ENCODE data around the gene LRP1.

LRP1 gene

GRCh38 chr12:57138526-57139272 is 10.4 kb downstream of the LRP1 start:
- DNase-seq = peak; percentile 59

GRCh38 chr12:57139796-57140649 is 11.7 kb downstream of the LRP1 start:
- DNase-seq = peak; percentile 77

DNA sequence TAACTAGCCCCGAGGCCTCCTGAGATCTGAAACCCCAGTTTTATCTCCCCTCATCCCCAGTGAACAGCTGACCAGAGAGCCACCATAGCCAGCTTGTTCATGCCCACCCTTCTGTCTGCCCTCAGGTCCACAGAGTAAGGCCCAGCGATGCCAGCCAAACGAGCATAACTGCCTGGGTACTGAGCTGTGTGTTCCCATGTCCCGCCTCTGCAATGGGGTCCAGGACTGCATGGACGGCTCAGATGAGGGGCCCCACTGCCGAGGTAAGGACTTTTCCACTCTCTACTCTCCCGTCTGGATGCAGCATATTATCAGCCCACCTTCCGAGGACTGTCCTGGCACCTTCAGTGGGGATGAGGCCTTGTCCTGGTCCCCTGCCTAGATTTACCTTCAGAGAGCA is 13.0 kb downstream of the LRP1 start:
- DNase-seq = no peak

DNA sequence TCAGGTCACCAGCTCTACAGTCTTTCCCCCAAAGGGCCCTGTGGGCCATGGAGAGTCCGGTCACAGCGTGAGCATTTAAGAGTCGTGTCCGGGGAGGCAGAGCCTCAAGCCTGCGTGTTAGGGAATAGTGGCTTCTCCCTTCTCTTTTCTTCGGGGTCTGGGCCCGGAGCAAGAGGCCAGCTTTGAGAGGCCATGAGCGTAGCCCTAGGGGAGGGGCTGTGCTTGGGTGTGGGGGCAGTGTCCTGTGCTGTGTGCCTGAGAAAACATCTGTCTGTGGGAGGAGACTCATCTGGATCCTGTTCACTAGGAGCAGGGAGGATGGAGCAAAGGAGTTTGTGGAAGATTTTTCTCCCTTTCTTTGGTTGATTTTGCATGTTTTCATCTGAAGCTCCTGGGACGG is 13.8 kb downstream of the LRP1 start:
- DNase-seq = no peak

DNA sequence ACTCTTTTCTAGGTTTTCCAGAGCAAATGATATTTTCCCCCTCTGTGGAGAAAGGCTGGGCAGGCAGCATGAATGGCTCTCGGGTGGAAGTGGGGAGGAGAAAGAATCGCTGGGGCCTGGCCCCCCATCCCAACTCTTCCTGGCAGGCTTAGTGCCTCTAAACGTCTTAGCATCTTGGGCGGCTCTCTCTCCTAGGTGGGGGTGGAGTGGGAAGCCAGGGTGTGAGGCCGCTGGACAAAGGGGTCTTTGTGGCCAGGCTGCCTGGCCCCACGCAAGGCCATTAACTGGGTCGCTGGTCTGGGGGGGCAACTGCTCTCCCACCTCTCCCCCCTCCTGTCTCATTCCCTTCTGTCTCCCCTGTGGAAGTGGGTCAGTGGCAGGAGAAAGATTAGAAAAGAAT is 14.4 kb downstream of the LRP1 start:
- no peak for DNase-seq

GRCh38 chr12:57143454-57143853 is 15.2 kb downstream of the LRP1 start:
- no peak for DNase-seq

GRCh38 chr12:57145460-57146059 is 17.3 kb downstream of the LRP1 start:
- DNase-seq = no peak

DNA sequence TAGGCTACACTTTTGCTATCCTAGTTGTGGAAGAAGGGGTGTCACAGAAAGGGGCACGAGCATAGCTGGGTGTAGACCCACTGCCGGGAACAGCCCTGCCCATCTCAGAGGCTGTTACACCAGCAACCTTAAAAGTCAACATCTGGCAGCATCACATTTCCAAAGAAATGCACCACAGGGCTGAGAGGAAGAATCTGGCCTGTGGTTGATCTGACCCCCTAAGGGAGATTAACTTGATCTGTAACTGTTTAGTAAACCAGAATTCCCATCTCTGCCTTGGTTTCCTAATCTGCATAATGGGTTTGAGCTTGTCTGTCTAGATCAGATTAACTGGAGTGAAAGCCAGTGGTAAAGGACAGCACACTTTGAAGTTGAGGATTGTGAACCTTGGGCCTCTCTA is 17.8 kb downstream of the LRP1 start:
- DNase-seq = no peak

GRCh38 chr12:57146961-57147944 is 19.0 kb downstream of the LRP1 start, which contains the start of gene LRP1-AS:
Gene LRP1-AS (minus strand): TSS chr12:57147619.
- DNase-seq = peak; percentile 26

- peak; percentile 48 for DNase-seq
Observed at GRCh38 chr12:57148469-57149244, 20.4 kb downstream of the LRP1 start.

- DNase-seq = no peak
Observed at GRCh38 chr12:57149245-57149900, 21.1 kb downstream of the LRP1 start.

DNA sequence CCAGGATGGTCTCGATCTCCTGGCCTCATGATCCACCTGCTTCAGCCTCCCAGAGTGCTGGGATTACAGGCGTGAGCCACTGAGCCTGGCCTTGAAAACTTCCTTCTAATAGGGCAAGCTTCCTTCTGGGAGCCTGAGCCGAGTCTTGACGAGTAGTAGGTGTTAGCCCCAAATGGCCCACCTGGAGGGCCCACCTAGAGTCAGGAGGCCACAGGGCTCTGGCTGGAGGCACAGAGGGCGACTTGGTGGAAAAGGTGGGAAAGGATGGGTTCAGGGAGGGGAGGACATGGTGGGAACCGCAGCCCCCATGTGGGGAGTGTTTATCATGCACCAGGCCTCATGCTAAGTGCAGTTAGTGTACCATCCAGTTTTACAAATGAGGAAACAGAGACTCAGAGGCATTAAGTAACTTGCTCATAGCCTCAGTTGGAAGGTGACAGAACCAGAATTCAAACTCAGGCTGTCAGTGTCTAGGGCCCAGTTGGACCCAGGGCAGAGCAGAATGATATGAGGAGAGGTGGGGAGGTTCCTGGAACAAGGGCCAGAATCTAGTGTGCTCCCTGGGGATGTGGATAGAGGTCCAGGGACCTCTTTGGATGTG is 22.2 kb downstream of the LRP1 start:
- DNase-seq = no peak

GRCh38 chr12:57151741-57152630 is 23.7 kb downstream of the LRP1 start:
- no peak for DNase-seq

- no peak for DNase-seq
Observed at GRCh38 chr12:57152639-57153038, 24.4 kb downstream of the LRP1 start.

GRCh38 chr12:57153415-57153997 is 25.2 kb downstream of the LRP1 start:
- no peak for DNase-seq

- no peak for DNase-seq
Observed at GRCh38 chr12:57154076-57154475, 25.8 kb downstream of the LRP1 start.

GRCh38 chr12:57154804-57155434 is 26.6 kb downstream of the LRP1 start:
- no peak for DNase-seq

DNA sequence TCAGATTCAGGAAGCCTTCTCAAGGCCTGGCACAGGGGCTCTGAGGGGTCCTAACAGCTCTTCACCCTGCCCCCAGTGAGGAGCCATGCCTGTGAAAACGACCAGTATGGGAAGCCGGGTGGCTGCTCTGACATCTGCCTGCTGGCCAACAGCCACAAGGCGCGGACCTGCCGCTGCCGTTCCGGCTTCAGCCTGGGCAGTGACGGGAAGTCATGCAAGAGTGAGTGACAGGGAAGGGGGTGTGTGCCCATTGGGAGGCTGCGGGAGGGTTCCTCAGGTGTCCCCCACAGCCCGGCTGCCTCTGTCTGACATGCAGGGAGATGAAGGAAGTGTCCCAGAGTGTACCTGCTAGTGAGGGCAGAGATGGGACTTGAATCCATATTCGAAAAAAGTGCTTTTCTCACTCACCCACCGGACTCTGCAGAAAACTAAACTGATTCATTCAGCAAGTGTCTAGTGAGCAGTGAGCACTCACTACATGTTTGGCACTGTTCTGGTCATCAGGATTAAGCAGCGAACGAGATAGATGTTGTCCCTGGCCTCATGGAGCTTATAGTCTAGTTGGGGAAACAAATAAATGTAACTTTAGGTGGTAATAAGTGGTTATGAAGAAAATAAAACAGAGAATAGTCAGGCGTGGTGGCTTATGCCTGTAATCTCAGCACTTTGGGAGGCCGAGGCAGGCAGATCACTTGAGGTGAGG is 28.6 kb downstream of the LRP1 start:
- DNase-seq = peak; percentile 47
